ENCODE measurements around the gene RPUSD2.
"Not testable (repeated sequence)": the region's sequence is repeated elsewhere in the genome, so short reads cannot be mapped to it uniquely, and the experiment has no call there.

RPUSD2 gene

GRCh38 chr15:40567111-40567510 lies 2.0 kb upstream of the RPUSD2 start:
- no peak for DNase-seq

GRCh38 chr15:40575113-40575512 lies 6.0 kb downstream of the RPUSD2 start:
- no peak for DNase-seq

- DNase-seq, result not testable (repeated sequence)
Observed at GRCh38 chr15:40576914-40577313, 7.8 kb downstream of the RPUSD2 start.

GRCh38 chr15:40578892-40579291 lies 9.8 kb downstream of the RPUSD2 start:
- DNase-seq, result no peak

- DNase-seq, result not testable (repeated sequence)
Observed at GRCh38 chr15:40581796-40582195, 12.7 kb downstream of the RPUSD2 start.

- no peak for DNase-seq
Observed at GRCh38 chr15:40582726-40583246, 13.7 kb downstream of the RPUSD2 start.

GRCh38 chr15:40584191-40584590 lies 15.1 kb downstream of the RPUSD2 start:
- DNase-seq, result no peak

GRCh38 chr15:40590667-40591050 lies 21.6 kb downstream of the RPUSD2 start:
- no peak for DNase-seq

GRCh38 chr15:40591389-40591788 lies 22.3 kb downstream of the RPUSD2 start:
- DNase-seq, result no peak

GRCh38 chr15:40593165-40593564 lies 24.1 kb downstream of the RPUSD2 start:
- no peak for DNase-seq

GRCh38 chr15:40593588-40594428 lies 24.7 kb downstream of the RPUSD2 start, which contains the start of gene KNL1:
Gene KNL1 (plus strand): TSS chr15:40594249. CDS start chr15:40602932, 8,683 bp downstream.
- peak; percentile 82 for DNase-seq

- no peak for DNase-seq
Observed at GRCh38 chr15:40594429-40594836, 25.3 kb downstream of the RPUSD2 start.

- DNase-seq, result no peak
Observed at GRCh38 chr15:40595219-40595618, 26.1 kb downstream of the RPUSD2 start.

GRCh38 chr15:40595773-40596172 lies 26.7 kb downstream of the RPUSD2 start:
- DNase-seq, result no peak

GRCh38 chr15:40597024-40597423 lies 27.9 kb downstream of the RPUSD2 start:
- DNase-seq, result no peak

- DNase-seq, result no peak
Observed at GRCh38 chr15:40598126-40598525, 29.0 kb downstream of the RPUSD2 start.

GRCh38 chr15:40598672-40599071 lies 29.6 kb downstream of the RPUSD2 start:
- DNase-seq, result no peak

- DNase-seq, result no peak
Observed at GRCh38 chr15:40600956-40601355, 31.9 kb downstream of the RPUSD2 start.

- no peak for DNase-seq
Observed at GRCh38 chr15:40603935-40604334, 34.8 kb downstream of the RPUSD2 start.

GRCh38 chr15:40613080-40613479 lies 44.0 kb downstream of the RPUSD2 start:
- DNase-seq, result no peak

- no peak for DNase-seq
Observed at GRCh38 chr15:40618023-40618422, 48.9 kb downstream of the RPUSD2 start.

GRCh38 chr15:40618906-40619305 lies 49.8 kb downstream of the RPUSD2 start:
- DNase-seq, result no peak

GRCh38 chr15:40623361-40623760 lies 54.3 kb downstream of the RPUSD2 start:
- DNase-seq, result no peak

Measured in activated CD4-positive, alpha-beta T cell treated with anti-CD3 and anti-CD28 coated beads, Interleukin-2, amount 50 U/mL, for 1 hour (primary cell).